ENCODE results near the gene ABLIM3. TPM values are rescaled to one million over a fixed set of nuclear protein-coding genes. Genes with fewer than 3 reads are reported as not detected.

The ABLIM3 gene
- total and polyA plus RNA-seq, 9 of the 15 experiments (the other 6 are each of a cell fraction or from before 2014, with no cell fraction given) = 0.03 to 0.38 (median 0.11) TPM

DNA sequence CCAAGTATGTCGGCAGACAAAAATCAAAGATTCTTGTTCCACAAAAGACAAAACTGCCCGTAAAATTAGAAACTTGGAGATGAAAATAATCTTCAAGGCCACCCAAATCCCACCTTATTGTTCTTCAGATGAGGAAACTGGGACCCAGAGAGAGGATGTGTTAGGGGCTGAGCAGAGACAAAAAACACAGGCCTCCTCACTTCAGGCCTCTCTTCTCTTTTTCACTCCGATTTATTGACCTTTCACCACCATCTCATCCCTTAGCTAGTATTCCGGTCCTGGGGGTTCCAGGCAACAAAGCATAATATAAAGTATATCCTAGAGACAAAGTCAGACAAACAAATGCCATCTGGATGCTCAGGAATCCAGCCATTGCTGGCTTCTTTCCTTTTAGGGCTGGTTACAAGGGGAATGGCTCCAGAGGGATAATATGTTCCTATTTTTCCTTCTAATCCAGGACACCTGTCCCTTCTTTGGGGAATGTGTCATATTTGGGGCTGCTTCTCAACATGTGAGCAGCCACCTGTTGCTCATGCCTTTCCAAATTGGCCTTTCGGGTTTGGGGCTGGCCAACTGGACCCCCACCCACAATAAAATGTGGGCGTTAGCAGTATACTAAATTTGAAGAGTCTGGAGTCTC lies 88.1 kb downstream of the ABLIM3 start:
- in situ Hi-C loops (cut with MboI) = no loop called here
- Histone ChIP-seq H3K4me1 (replicated peaks in 1 of 2; ENCODE audit: control insufficient read depth in 2 of 2, insufficient read depth in 2 of 2, low read length in 2 of 2) (no peaks in the 10 kb centered on the region; a peak in 1 of 5 replicates), H3K9ac (ENCODE audit: insufficient read depth in 1 of 2, low read depth in 2 of 2, low read length in 2 of 2) (no peak overlapping the region), H3K9me1 (ENCODE audit: control insufficient read depth, insufficient read depth, low read length) (no peaks in the 10 kb centered on the region), H3K79me2 (ENCODE audit: control insufficient read depth, insufficient read depth, low read length) (no peaks in the 10 kb centered on the region), H3K27me3 (ENCODE audit: control insufficient read depth in 2 of 2, insufficient read depth in 2 of 2, low read length in 2 of 2) (peaks cover 6 to 13% of the 10 kb centered on the region in 2 experiments; a peak in 4 of 5 replicates), H3K27ac (ENCODE audit: extremely low read depth, low read depth, low read length) (no peak overlapping the region), H3K36me3 (ENCODE audit: control insufficient read depth, insufficient read depth, low read length) (no peaks in the 10 kb centered on the region), H2AFZ (ENCODE audit: low read depth, low read length) (no peak overlapping the region), H3K9me3 (replicated peaks; ENCODE audit: control insufficient read depth, insufficient read depth, low read depth, low read length) (no peaks in the 10 kb centered on the region), H3K4me2 (ENCODE audit: insufficient read depth, low read length) (no peak overlapping the region), H4K20me1 (replicated peaks; ENCODE audit: control insufficient read depth, insufficient read depth, low read length) (no peaks in the 10 kb centered on the region), H3K4me3 (no peak overlapping the region)
- BruUV-seq (replicated peaks) = no TSS peak
- POLR2A ChIA-PET = interaction anchor here (0.6 to 0.7 kb wide), 3 partner anchors 9 to 916 kb away, joined by 3 read pairs; no protein-coding TSS in a partner anchor
- DNase-seq (ENCODE audit: extremely low read depth in 1 of 4, low spot score in 3 of 4) (no peak), ATAC-seq (no peak), FAIRE-seq (no peak)
- WGBS (ENCODE audit: insufficient coverage, low coverage, missing lambda C conversion rate) = 2% methylated on average over 6 of the region's 6 CpGs
- intact Hi-C loops (cut with micrococcal nuclease) = loop anchor here (1.0 kb wide), 1 partner anchor 88 kb away; the partner anchor contains the start of gene ABLIM3
- CTCF ChIA-PET (ENCODE audit: low intra/inter-chr PET ratio) = interaction anchor here (0.6 kb wide), 1 partner anchor 85 kb away, joined by 3 read pairs; no protein-coding TSS in a partner anchor
- TF ChIP-seq EP400 (IDR thresholded peaks at IDR 0.05) = no peak
- TF ChIP-seq ZNF444 (CRISPR knock-in tag; IDR thresholded peaks at IDR 0.05) = no peak
- no peak for TF ChIP-seq ZNF174 (CRISPR knock-in tag; IDR thresholded peaks at IDR 0.05)
- TF ChIP-seq FOSL1 (tag; conservative IDR thresholded peaks at IDR 0.05) = 0 out of 2 replicates have a peak, but pooled peaks have one; percentile 4
- TF ChIP-seq, protein P1, sequence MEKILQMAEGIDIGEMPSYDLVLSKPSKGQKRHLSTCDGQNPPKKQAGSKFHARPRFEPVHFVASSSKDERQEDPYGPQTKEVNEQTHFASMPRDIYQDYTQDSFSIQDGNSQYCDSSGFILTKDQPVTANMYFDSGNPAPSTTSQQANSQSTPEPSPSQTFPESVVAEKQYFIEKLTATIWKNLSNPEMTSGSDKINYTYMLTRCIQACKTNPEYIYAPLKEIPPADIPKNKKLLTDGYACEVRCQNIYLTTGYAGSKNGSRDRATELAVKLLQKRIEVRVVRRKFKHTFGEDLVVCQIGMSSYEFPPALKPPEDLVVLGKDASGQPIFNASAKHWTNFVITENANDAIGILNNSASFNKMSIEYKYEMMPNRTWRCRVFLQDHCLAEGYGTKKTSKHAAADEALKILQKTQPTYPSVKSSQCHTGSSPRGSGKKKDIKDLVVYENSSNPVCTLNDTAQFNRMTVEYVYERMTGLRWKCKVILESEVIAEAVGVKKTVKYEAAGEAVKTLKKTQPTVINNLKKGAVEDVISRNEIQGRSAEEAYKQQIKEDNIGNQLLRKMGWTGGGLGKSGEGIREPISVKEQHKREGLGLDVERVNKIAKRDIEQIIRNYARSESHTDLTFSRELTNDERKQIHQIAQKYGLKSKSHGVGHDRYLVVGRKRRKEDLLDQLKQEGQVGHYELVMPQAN (IDR thresholded peaks at IDR 0.05; ENCODE audit: borderline replicate concordance) = no peak
- no peak for TF ChIP-seq ZFP1 (CRISPR knock-in tag; IDR thresholded peaks at IDR 0.05)
- no peak for TF ChIP-seq PML (IDR thresholded peaks at IDR 0.05; ENCODE audit: low read length)
- TF ChIP-seq, protein P2, sequence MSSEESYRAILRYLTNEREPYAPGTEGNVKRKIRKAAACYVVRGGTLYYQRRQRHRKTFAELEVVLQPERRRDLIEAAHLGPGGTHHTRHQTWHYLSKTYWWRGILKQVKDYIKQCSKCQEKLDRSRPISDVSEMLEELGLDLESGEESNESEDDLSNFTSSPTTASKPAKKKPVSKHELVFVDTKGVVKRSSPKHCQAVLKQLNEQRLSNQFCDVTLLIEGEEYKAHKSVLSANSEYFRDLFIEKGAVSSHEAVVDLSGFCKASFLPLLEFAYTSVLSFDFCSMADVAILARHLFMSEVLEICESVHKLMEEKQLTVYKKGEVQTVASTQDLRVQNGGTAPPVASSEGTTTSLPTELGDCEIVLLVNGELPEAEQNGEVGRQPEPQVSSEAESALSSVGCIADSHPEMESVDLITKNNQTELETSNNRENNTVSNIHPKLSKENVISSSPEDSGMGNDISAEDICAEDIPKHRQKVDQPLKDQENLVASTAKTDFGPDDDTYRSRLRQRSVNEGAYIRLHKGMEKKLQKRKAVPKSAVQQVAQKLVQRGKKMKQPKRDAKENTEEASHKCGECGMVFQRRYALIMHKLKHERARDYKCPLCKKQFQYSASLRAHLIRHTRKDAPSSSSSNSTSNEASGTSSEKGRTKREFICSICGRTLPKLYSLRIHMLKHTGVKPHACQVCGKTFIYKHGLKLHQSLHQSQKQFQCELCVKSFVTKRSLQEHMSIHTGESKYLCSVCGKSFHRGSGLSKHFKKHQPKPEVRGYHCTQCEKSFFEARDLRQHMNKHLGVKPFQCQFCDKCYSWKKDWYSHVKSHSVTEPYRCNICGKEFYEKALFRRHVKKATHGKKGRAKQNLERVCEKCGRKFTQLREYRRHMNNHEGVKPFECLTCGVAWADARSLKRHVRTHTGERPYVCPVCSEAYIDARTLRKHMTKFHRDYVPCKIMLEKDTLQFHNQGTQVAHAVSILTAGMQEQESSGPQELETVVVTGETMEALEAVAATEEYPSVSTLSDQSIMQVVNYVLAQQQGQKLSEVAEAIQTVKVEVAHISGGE (CRISPR knock-in tag; IDR thresholded peaks at IDR 0.05) = no peak
- peak; percentile 54; the same call in 1 of the 2 replicates for TF ChIP-seq GABPA (tag; conservative IDR thresholded peaks at IDR 0.05; ENCODE audit: low read depth)
- no peak for TF ChIP-seq NR2C1 (IDR thresholded peaks at IDR 0.05)
- no peak for TF ChIP-seq NR2C1 (tag; IDR thresholded peaks at IDR 0.05)
- no peak for TF ChIP-seq ZNF124 (CRISPR knock-in tag; IDR thresholded peaks at IDR 0.05)
- no peak for TF ChIP-seq ZNF274 (IDR thresholded peaks at IDR 0.05; ENCODE audit: borderline replicate concordance, low read depth, low read length)
- no peak for TF ChIP-seq ZNF311 (CRISPR knock-in tag; IDR thresholded peaks at IDR 0.05)
- TF ChIP-seq PCBP2 (IDR thresholded peaks at IDR 0.05; ENCODE audit: low read depth, low read length, poor library complexity, severe bottlenecking) = no peak

Data from K562 (cell line).